Prostate gland (tissue), 1 donor: ENCODE data around the gene EEFSEC.

ENCODE experiments used
- POLR2A ChIP-seq: fragments of 450-650 bp; IDR thresholded peaks from one replicate; pipeline ENCODE4 v1.6.1; 2016; ENCODE audit warnings: antibody characterized with exemption, mild to moderate bottlenecking
- POLR2AphosphoS5 ChIP-seq: sonication (generic); formaldehyde crosslinking; IDR thresholded peaks from one replicate; pipeline ENCODE4 v1.6.1; 2017; ENCODE audit warnings: antibody characterized with exemption

GRCh38 chr3:128372707-128373533 lies 219.6 kb downstream of the EEFSEC start:
- no peak for TF ChIP-seq POLR2A
- no peak for TF ChIP-seq POLR2AphosphoS5
